Measurements from ENCODE around the gene ADAMTS6.
"Not testable (repeated sequence)": the region's sequence is repeated elsewhere in the genome, so short reads cannot be mapped to it uniquely, and the experiment has no call there.

The ADAMTS6 gene

DNA sequence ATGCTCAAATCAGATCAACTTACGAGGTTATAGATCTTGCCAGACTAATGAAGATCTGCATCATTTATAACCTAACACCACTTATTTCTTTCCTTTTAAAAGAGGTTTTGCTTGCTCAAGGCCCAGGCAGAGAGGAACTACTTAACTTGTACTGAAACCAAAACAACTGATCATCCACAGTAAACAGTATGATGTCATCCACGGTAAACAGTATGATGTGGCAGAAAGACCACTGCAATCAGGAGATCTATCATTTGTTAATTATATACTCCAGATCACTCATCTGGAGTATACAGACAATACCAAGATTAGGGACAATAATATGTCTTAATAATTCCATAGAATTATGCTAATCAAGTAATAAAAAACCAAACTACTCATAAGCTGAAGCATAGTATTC is 116.8 kb downstream of the ADAMTS6 start:
- no peak for DNase-seq

DNA sequence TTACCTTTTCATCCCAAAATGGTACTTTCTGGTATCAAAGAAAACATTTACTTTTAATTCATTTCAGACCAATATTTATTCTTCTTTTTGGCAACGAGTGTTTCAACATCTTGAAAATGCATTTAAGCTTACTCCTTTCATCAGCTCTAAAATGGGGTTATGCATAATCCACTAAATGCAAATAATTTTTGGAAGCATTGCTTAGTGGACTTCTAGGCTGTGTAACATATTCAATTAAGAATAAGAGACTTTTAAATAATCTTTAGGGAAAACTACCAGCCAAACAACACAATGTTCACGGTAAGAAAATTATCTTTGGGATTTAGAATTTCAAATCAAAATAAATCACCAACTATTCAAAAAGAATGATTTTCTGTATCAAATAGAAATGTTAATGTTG is 118.2 kb downstream of the ADAMTS6 start:
- no peak for DNase-seq

DNA sequence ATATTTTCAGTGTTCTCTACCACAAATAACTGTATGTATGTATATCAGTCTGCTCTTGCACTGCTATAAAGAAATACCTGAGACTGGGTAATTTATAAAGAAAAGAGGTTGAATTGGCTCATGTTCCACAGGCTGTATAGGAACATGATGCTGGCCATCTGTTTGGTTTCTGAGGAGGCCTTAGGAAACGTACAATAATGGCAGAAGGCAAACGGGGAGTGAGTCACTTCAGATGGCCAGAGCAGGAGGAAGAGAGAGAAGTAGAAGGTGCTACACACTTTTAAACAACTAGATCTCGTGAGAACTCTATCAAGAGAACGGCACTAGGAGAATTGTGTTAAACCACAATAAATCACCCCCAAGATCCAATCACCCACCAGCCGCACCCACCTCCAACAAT is 121.7 kb downstream of the ADAMTS6 start:
- DNase-seq, result no peak

DNA sequence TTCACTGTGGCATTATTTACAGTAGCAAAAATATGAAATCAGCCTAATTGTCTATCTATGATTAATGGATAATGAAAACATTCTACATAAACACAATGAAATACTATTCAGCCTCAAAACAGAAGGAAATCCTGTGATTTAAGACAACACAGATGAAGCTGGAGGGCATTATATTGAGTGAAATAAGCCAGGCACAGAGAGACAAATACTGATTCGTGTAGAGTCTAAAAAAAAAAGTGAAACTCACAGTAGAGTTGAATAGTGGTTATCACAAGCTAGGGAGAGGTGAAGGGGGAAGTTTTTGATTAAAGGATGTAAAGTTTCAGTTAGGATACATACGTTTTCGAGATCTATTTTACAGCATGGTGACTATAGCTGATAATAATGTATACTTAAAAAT is 122.2 kb downstream of the ADAMTS6 start:
- DNase-seq, result no peak

DNA sequence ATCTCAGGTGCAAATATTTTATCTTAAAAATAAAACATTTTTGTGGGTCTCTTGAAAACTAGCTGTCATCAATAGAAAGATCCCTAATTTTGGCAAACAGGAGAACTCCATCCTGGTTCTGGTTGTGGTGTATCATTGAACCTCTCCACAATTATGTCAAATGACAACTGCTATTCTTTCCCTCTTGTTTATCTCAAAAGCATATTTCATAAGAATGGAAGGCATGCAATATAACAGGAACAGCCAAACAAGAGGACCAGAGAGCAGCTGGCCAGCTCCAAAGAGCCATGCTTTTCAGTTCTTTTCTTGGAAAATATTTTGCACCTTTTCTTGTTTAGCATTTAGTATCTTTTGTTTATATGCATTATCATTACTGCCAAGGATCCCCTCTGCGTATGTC is 125.4 kb downstream of the ADAMTS6 start:
- DNase-seq, result no peak

DNA sequence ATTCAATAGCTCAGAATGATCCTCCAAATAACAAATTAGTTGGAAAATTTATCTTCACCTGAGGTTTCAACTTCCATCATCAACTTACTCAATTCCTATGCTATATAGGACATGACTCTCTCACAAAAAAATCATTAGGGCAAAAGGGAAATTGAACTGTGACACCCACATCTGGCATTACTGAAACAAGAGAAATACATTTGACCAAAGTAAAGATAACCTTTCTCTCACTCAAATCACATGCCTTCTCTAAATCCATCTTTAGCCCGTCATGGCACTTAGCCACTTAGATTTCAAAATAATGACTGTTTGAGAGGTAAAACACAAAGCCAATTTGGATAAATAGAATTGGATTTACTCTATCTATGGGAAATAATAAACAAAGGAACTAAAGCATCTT is 126.4 kb downstream of the ADAMTS6 start:
- no peak for DNase-seq

DNA sequence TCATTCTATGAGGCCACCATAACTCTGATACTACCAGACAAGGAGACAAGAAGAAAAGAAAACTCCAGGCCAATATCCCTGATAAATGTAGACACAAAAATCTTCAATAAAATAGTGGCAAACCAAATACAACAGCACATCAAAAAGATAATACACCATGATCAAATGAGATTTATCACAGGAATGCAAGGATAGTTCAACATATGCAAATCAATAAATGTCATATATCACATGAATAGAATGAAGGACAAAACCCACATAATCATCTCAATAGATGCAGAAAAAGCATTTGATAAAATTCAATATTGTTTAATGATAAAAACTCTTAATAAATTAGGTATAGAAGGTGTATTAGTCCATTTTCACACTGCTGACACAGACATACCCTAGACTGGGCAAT is 139.9 kb downstream of the ADAMTS6 start:
- DNase-seq, result no peak

DNA sequence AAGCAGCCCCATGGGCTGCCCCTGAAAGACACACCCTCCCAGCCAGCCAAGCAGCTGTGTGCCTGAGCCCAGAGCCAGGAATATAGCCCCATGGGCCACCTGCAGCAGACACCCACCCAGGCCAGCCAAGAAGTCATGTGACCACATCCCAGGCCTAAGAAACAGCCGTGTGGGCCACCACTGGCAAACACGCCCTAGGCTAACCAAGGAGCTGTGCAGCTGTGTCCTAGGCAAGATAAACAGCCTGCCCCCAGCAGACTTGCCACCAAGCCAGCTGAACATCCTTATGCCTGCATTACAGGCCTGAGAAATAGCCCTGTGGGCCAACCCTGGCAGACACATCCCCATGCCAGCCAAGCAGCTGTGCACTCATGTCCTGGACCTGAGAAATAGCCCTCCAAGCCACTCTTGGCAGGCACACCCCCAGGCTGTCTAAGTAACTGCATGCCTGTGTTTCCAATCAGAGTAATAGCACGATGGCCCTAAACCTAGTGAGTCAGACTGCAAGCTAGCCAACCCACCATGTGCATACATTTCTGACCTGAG is 143.0 kb downstream of the ADAMTS6 start:
- DNase-seq, result no peak

DNA sequence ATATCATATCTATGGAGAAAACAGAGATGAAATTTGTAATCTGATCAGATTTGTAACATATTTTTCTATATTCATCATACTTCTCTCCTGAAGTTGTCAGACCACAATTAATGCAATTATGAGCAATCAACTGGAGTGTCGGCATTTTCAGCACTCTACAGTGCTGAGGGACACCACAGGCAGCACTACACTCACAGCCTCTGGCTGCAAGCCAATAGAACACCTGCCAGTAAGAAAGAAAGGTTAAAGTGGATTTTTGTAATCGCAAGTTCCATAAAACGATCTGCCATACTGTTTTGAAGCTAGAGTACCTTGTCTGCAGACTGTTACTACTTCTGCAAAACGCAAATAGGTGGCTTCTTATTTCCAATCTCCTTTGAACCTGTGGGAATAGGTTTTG is 147.6 kb downstream of the ADAMTS6 start:
- no peak for DNase-seq

DNA sequence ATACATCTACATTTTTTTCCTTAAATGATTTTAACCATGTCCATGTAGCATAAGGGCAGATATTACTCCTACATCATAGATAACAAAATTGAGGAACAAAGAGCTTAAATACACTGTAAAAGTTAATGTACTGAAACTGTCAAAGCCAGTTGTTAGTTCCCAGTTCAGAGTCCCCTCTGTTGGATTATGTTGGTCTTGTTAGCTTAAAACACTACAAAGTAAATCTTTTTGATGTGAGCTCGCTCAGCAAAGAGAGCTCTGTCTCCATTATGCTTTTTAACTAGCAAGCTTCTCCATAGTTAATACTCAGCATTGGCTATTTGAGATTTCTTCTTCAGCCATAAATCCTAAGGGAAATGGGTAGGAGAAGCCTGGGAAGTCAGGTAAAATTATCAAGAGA is 149.1 kb downstream of the ADAMTS6 start:
- no peak for DNase-seq

DNA sequence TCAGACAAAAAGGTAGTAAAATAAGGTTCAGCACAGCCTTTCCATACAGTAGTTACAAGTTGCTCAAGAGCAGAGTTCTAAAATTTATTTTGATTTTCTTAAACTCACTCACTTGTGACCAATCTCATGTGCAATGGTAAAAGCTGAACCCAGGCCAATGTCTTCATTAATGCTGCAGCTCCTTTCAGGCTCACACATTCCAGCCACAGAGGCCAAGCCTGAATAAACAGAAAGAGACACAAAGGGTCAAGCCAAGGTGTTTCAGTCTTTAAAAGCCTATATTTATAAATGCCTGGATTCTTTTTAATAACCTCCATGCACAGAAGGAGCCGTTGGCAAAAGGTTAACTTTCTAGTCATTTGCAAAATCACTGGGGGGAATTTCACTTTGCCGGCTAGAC is 152.5 kb downstream of the ADAMTS6 start:
- no peak for DNase-seq

DNA sequence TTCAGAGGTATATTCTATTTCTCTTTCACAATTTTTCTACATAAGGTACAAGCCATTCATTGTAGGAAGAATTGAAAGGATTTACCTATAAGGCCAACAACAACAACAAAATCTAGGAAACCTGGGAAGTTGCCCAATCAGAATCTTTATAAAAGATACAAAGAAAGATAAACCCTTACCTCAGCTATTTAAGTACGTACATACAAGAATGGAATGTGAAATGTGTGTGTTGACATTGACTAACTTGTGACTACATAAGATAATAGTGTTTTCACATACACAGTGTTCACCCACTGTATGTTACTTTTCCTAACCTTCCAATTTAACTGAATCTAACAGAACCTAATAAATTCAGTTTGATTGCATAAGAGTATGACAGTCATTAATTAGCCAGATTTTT is 154.1 kb downstream of the ADAMTS6 start:
- no peak for DNase-seq

DNA sequence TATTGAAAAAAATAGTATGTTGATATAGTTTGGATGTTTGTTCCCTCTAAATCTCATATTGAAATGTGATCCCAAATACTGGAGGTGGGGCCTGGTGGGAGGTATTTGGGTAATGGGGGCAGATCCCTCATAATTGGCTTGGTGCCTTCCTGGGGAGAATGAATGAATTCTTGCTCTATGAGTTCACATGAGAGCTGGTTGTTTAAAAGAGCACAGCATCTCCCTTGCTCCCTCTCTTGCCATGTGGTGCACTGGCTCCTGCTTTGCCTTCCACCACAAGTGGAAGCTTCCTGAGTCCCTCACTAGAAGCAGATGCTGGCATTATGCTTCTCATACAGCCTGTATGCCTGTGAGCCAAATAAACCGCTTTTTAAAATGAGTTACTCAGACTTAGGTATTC is 154.8 kb downstream of the ADAMTS6 start:
- no peak for DNase-seq

DNA sequence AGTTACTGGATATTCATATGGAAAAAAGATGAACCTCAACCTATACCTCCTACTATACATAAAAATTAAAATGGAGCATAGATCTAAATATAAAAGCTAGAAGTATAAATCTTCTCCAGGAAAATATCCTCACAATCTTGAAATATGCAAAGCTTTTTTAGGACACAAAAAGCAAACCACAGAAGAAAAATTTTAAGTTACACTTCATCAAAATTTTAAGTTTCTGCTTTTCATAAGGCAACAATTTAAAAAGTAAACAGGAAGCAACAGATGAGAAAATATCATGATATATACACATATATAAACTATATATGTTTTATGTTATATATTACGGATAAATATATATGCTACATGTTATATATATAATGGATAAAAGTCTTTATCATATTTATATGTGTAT is 157.5 kb downstream of the ADAMTS6 start:
- DNase-seq, result no peak

DNA sequence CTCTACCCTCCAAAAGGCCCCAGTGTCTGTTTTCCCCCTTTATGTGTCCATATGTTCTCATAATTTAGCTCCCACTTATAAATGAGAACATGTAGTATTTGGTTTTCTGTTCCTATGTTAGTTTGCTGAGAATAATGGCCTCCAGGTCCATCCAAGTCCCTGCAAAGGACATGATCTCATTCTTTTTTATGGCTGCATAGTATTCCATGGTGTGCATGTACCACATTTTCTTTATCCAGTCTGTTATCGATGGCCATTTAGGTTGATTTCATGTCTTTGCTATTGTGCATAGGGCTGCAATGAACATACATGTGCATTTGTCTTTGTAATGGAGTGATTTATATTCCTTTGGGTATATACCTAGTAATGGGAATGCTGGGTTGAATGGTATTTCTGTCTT is 161.0 kb downstream of the ADAMTS6 start:
- not testable (repeated sequence) for DNase-seq

DNA sequence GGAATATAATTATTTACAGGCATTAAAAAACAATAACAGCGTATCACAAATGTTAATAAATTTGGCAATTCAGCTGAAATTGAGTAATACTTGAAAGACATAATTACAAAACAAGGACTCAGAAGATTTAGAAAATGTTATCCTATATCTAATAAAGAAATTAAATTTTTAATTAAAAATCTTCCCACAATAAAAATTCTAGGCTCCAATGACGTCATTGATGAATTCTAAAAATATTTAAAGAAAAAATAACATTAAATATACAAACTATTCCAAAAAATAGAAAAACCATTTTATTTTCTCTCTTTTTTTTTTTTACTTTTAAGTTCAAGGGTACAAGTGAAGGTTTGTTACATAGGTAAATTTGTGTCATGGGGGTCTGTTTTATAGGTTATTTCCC is 161.5 kb downstream of the ADAMTS6 start:
- DNase-seq, result no peak

DNA sequence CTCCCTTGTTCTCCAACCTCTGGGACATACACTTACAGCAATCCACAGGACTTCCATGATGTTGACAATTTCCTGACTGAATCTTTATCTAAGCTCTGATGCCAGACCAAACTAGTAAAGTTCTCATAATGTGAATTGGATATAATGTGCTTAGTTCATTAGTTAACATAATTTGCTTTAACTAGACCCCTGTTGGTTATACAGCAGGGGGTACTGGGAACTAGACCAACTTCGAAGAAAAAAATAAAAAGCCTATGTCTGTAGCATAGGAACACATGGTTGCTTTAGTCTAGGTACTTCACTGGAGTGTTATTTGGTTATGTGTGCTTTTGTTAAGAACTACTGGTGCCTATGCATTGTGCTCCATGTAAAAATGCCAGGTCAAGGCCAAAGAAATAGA is 173.8 kb downstream of the ADAMTS6 start:
- DNase-seq, result no peak

DNA sequence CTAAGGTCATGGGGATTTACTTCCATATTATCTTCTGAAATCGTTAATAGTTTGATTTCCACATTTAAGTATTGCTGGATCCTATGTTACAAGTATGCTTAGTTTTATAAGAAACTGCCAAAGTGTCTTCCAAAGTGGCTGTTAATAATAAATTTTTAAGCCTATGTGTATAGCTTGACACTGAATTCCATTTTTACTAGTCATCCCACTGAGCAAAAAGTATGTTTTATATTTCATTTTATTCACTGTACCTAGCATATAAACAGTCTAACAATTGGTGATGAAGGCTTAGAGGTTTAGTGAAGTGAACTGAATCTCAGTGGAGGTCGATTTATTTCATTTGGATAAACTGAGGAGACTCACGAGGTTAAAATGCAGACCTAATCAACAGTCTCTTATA is 174.6 kb downstream of the ADAMTS6 start:
- DNase-seq, result no peak

DNA sequence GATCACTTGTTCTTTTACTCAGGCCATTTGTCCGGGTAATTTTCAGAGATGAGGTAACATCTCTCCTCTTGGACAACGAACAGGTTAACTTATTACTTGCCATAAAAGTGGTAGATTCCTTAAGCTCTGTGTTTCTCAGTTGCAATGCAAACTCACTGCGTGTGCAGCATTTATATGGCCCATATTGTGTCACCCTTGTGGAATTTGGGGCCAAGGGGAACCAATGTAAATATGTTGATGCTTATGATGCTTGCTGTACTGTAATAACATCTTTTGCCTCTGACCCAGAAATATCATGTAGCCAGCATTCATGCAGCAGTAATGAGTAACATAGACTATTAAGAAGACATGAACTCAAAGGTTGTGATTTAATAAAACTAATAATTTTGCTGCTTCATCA is 175.8 kb downstream of the ADAMTS6 start:
- DNase-seq, result no peak

DNA sequence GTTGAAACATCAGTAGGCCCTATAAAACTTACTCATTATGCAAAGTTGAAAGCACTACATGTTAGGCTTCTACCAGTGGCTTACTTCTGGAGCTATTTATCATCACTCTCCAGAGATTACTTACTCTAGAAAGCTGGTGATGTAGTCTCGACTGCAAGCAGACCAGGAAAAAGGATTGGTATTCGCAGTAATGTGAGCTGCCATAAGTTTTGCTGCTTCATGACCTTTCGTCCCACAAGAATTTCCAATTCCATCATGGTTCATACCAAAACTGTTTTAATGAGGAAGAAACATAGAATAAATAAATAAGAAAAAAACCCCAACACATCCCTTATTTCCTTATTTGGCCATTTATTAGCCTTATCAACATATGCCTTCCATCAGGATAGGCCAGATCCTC is 181.9 kb downstream of the ADAMTS6 start:
- DNase-seq, result peak; percentile 54

DNA sequence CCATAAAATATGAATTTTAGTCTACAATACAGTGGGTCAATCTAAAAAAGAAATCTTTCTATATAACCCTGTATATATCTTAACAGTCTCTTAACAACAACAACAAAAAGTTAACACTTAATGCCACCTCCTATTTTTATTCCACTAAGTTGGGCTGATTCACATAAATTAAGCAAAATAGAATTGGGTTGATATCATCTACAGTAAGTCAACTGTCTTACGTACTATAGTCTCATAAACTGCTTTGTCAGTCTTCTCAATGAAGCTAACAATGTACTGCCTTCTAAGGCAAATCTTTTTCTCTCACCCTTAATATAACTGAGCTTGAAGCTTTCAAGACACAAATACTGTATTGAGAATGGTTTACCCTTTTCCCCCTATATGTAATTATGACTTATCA is 185.7 kb downstream of the ADAMTS6 start:
- DNase-seq, result no peak

DNA sequence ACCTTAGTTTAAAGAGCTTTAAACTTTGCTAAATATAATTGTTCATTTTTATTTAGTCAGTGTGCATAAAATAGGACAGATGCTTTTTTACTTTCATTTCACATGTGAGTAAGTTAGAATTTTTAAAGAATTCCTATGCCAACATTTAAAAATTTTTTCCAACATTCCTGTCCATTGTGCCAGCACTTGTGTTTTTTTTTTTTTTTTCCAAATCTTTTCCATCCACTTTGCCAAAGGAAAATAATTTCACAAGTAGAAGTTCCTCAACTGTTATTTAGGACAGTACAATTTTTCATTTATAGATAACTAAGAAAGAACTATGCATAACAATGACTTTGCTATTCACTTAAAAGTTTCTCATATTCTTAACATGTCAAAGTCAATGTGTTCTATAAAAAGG is 189.5 kb downstream of the ADAMTS6 start:
- no peak for DNase-seq

DNA sequence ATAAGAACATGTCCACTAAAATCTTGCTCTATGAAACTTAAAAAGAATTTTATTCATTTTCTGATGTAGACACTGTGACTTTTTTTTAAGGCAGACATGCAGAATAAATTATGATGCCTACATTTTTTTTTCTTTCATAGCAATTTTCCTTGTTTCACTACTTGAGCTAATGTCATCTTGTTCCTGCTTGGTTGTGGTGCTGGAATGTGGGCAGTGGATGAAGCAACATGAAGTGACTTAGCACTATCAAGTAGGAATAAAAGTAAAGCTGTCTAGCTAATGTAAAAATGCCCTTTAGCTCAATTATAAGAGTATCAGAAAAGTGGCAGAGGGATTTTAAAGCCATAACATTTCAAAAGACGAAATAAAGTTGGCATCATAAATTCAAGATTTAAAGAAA is 191.0 kb downstream of the ADAMTS6 start:
- DNase-seq, result no peak

DNA sequence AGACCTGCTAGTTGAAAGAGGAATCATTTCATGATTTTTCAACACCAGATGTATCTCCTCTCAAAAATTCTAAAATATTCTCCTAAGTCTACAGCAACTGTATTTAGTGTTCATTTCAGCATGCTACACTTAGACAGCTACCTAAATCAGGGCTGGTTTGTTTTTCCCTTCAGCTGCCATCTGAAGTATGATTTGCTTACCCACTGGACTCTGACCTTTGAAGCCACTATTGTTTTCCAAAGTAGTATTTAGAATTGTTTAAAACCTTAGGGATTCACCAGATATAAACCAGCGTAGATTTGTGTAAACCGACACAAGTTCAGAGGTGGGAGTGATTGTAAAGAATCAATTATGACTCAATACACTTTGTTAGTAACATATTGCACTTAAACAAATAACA is 193.1 kb downstream of the ADAMTS6 start:
- no peak for DNase-seq

DNA sequence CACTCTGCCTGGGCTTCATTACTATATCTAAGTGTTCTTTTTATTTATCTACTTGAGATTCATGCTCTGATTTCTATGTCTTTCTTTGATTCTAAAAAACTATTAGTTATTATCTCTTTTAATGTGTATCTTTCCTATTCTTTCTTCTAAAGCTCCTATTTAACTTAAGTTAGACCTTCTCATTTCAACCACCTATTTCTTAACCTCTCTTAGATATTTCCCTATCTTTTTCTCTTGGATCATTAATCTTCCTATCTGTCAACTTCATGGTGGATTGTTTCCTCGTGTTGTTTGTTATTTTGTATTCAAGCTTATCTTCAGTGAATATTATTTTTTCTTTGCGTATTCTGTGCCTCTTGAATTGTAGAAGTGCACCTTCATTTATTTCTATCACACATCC is 202.1 kb downstream of the ADAMTS6 start:
- no peak for DNase-seq

All from amniotic stem cell (primary cell).